ENCODE results near the gene NBEA. TPM values are rescaled to one million over a fixed set of nuclear protein-coding genes. Genes with fewer than 3 reads are reported as not detected.

The NBEA gene
- total RNA-seq, 4 donors from 2014 or later, result 0.34 to 10.3 (median 2.4) TPM

DNA sequence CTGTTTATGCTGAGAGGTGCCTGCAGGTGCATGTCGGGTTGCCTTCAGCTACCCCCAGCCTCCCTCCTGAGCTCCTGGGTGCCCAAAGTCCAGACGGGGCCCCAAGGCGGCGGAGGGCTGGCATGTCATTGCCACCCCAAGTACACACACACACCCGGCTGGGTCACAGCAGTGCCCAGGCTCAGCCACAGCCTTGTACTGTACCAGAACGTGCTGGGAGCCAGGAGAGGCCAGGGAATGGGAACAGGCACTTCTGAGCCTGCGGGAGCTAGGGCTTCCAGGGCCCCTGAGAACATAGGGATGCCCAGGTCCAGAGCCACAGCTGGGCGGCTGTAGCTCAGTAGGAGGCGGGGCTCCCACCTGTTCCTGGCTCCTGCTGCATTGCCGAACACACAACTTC lies 585.4 kb downstream of the NBEA start:
- Histone ChIP-seq H3K4me3 (no peak overlapping the region), H3K27me3 (no peaks in the 10 kb centered on the region), H3K4me1 (no peaks in the 10 kb centered on the region), H3K9me3 (no peaks in the 10 kb centered on the region), H3K36me3 (no peaks in the 10 kb centered on the region), H3K27ac (no peak overlapping the region)
- DNase-seq, result no peak
- 90 to 97% methylated on average over 4 to 5 of the region's 10 CpGs for WGBS, 2 donors
- intact Hi-C loops (cut with DNase I), result no loop called here
- TF ChIP-seq POLR2A (IDR thresholded peaks at IDR 0.05), result no peak
- TF ChIP-seq, protein P1, sequence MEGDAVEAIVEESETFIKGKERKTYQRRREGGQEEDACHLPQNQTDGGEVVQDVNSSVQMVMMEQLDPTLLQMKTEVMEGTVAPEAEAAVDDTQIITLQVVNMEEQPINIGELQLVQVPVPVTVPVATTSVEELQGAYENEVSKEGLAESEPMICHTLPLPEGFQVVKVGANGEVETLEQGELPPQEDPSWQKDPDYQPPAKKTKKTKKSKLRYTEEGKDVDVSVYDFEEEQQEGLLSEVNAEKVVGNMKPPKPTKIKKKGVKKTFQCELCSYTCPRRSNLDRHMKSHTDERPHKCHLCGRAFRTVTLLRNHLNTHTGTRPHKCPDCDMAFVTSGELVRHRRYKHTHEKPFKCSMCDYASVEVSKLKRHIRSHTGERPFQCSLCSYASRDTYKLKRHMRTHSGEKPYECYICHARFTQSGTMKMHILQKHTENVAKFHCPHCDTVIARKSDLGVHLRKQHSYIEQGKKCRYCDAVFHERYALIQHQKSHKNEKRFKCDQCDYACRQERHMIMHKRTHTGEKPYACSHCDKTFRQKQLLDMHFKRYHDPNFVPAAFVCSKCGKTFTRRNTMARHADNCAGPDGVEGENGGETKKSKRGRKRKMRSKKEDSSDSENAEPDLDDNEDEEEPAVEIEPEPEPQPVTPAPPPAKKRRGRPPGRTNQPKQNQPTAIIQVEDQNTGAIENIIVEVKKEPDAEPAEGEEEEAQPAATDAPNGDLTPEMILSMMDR (IDR thresholded peaks at IDR 0.05), result no peak

DNA sequence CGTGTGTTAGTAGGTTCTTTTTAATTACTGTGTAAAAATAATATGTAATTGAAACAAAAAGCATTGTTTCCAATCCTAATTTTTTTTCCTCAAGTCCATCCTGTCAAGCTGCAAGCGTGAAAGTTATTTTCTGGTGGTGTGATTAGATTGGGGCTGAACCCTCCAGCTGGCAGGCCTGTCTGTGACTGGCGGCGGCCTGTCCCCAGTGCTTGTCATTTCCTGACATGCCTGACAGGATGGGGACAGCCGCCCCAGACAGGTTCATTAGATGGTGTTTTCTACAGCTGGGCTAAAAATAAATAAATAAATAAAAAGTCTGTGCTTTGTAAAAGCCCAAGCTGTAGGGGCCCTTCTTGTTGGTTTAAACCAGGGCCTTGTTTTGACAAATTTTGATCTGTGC lies 588.1 kb downstream of the NBEA start:
- Histone ChIP-seq H3K4me1 (no peaks in the 10 kb centered on the region), H3K9me3 (no peaks in the 10 kb centered on the region), H3K27ac (no peak overlapping the region), H3K27me3 (no peaks in the 10 kb centered on the region), H3K36me3 (no peaks in the 10 kb centered on the region), H3K4me3 (no peak overlapping the region)
- no peak for TF ChIP-seq POLR2A (IDR thresholded peaks at IDR 0.05)
- TF ChIP-seq, protein P1 (IDR thresholded peaks at IDR 0.05), result no peak
- no peak for DNase-seq
- WGBS, 2 donors, result 80 to 90% methylated on average over 5 of the region's 5 CpGs
- intact Hi-C loops (cut with DNase I), result no loop called here

DNA sequence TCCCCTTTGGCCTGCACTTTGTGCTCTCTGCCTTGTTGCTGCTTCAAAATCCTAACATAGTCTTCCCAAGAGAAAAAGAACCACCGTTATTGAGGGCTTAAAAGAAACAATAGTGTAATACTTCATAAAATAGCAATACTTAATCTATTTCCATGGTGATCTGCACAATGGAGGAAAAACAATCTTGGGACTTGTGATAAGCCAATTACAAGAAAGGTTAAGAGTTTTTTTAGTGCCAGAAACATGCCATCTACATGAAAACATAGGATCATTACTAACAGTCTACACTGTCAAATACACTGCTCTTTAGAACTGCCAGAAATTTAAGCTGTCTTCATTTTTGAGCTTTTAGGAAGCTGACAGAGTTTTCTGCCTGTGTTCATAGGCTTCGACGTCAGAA lies 588.5 kb downstream of the NBEA start:
- 64 to 69% methylated on average over 3 of the region's 3 CpGs for WGBS, 2 donors

DNA sequence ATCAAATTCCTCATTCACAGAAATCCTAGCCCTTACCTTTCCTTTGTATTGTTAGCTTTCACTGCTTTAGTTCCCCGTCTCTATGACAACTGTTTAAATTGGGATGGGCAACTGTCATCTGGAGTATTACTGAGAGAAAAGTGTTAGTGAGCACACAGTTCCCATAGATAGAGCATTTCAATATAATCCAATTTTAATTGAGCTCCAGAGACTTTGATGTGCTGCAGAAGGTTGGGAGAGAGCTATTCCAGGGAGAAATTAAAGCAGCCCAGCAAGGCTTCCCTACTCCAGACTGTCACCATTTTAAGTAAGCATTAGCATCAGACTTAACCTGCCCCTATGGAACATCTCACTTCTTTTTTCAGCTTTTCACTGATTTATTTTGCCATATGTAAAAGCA lies 589.5 kb downstream of the NBEA start:
- TF ChIP-seq, protein P1 (IDR thresholded peaks at IDR 0.05), result no peak
- TF ChIP-seq POLR2A (IDR thresholded peaks at IDR 0.05), result no peak
- Histone ChIP-seq H3K27me3 (no peaks in the 10 kb centered on the region), H3K36me3 (no peaks in the 10 kb centered on the region), H3K9me3 (no peaks in the 10 kb centered on the region), H3K4me3 (no peak overlapping the region), H3K27ac (no peak overlapping the region), H3K4me1 (no peaks in the 10 kb centered on the region)
- WGBS, 2 donors, result 88 to 93% methylated on average over 1 of the region's 1 CpG
- intact Hi-C loops (cut with DNase I), result no loop called here
- DNase-seq, result no peak

More for the DNA sequence above, 588.5 kb downstream of the NBEA start:
- TF ChIP-seq POLR2A (IDR thresholded peaks at IDR 0.05), result no peak
- Histone ChIP-seq H3K27ac (no peak overlapping the region), H3K27me3 (no peaks in the 10 kb centered on the region), H3K4me1 (no peaks in the 10 kb centered on the region), H3K4me3 (no peak overlapping the region), H3K9me3 (no peaks in the 10 kb centered on the region), H3K36me3 (no peaks in the 10 kb centered on the region)
- intact Hi-C loops (cut with DNase I), result no loop called here
- DNase-seq, result no peak

DNA sequence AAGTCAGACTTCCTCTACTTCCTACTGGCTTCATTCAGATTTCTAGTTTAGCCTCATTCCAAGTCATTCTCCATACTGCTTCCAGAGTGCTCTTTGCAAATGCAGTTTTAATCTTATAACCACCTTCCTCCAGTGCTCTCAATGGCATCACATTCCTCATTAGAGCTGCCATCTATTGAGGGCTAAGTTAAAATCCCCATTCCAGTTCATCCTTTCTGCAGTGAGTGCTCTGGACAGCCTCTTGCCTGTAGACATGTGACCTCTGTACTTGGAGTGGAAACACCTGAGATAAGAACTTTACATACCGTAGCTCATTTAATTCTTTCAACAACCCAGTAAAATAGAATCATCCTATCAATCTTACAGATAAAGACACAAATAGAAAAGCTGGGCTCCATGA lies 592.3 kb downstream of the NBEA start:
- H3K27ac ChIP-seq, result no peak overlapping the region
- no peaks in the 10 kb centered on the region for H3K36me3 ChIP-seq
- WGBS, 2 donors, result 33 to 80% methylated on average over 1 of the region's 1 CpG
- intact Hi-C loops (cut with DNase I), result no loop called here
- no peak for TF ChIP-seq POLR2A (IDR thresholded peaks at IDR 0.05)
- TF ChIP-seq, protein P1 (IDR thresholded peaks at IDR 0.05), result no peak
- no peak overlapping the region for H3K4me3 ChIP-seq
- H3K27me3 ChIP-seq, result no peaks in the 10 kb centered on the region
- H3K4me1 ChIP-seq, result no peaks in the 10 kb centered on the region
- no peaks in the 10 kb centered on the region for H3K9me3 ChIP-seq
- DNase-seq, result no peak

DNA sequence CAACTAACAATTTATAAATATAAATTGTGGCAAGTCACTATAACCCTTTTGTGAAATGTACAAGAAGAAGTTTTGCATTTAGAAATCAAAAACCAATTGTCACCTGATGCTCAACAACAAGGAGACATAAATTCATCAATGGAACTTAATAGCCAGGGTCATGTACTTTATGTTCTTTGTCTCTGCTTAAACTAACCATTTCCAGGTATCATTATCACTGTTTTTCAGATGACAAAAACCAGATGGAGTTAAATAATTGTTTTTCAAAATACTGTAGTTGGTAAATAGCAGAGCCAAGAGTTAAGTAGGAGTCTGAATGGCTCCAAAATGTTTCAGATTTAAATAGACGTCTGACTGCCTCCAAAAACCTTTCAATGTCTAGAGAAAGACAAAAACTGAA lies 606.7 kb downstream of the NBEA start:
- TF ChIP-seq, protein P1 (IDR thresholded peaks at IDR 0.05), result no peak
- TF ChIP-seq POLR2A (IDR thresholded peaks at IDR 0.05), result no peak
- intact Hi-C loops (cut with DNase I), result no loop called here
- 70 to 78% methylated on average over 1 of the region's 1 CpG for WGBS, 2 donors
- Histone ChIP-seq H3K4me1 (peaks cover 0 to 12% (median 0%) of the 10 kb centered on the region in 3 donors), H3K36me3 (no peaks in the 10 kb centered on the region), H3K27ac (no peak overlapping the region), H3K9me3 (no peaks in the 10 kb centered on the region), H3K27me3 (no peaks in the 10 kb centered on the region), H3K4me3 (no peak overlapping the region)
- DNase-seq, result no peak
